Astrocyte of the cerebellum (primary cell): ENCODE measurements around the gene PPDPF.
A peak's percentile ranks its signal among the peaks of the same experiment; 100 is the strongest.

Source experiments
- DNase-seq: peaks from one replicate; pipeline ENCODE4 v3.0.0-alpha.2; 2011; ENCODE audit warnings: low read depth
- H3K4me3 ChIP-seq: 2 replicates; pipeline ENCODE4 v1.5.1; 2011; ENCODE audit warnings: mild to moderate bottlenecking, low read depth, low read length, moderate library complexity
- in situ Hi-C: cut with HindIII; loops from 2 replicates; pipeline ENCODE4 v1.10.0; 2017; ENCODE audit warnings: low sequenced_read_pairs
- TF ChIP-seq, protein P1 (sequence below): IDR thresholded peaks from 2 replicates; pipeline ENCODE4 v1.5.1; 2012; ENCODE audit warnings: low read length, low read depth, moderate library complexity, mild to moderate bottlenecking; ENCODE audit errors: missing control alignments

Gene PPDPF

GRCh38 chr20:63495741-63496595 lies 24.6 kb upstream of the PPDPF start:
- in situ Hi-C loops, result no loop called here
- no peak overlapping the region for H3K4me3 ChIP-seq
- no peak for DNase-seq

GRCh38 chr20:63496596-63497120 lies 23.9 kb upstream of the PPDPF start:
- in situ Hi-C loops, result no loop called here
- TF ChIP-seq, protein P1, sequence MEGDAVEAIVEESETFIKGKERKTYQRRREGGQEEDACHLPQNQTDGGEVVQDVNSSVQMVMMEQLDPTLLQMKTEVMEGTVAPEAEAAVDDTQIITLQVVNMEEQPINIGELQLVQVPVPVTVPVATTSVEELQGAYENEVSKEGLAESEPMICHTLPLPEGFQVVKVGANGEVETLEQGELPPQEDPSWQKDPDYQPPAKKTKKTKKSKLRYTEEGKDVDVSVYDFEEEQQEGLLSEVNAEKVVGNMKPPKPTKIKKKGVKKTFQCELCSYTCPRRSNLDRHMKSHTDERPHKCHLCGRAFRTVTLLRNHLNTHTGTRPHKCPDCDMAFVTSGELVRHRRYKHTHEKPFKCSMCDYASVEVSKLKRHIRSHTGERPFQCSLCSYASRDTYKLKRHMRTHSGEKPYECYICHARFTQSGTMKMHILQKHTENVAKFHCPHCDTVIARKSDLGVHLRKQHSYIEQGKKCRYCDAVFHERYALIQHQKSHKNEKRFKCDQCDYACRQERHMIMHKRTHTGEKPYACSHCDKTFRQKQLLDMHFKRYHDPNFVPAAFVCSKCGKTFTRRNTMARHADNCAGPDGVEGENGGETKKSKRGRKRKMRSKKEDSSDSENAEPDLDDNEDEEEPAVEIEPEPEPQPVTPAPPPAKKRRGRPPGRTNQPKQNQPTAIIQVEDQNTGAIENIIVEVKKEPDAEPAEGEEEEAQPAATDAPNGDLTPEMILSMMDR, result no peak
- no peak overlapping the region for H3K4me3 ChIP-seq
- DNase-seq, result no peak

More at GRCh38 chr20:63495741-63496595, 24.6 kb upstream of the PPDPF start:
- TF ChIP-seq, protein P1, result peak; percentile 92

DNA sequence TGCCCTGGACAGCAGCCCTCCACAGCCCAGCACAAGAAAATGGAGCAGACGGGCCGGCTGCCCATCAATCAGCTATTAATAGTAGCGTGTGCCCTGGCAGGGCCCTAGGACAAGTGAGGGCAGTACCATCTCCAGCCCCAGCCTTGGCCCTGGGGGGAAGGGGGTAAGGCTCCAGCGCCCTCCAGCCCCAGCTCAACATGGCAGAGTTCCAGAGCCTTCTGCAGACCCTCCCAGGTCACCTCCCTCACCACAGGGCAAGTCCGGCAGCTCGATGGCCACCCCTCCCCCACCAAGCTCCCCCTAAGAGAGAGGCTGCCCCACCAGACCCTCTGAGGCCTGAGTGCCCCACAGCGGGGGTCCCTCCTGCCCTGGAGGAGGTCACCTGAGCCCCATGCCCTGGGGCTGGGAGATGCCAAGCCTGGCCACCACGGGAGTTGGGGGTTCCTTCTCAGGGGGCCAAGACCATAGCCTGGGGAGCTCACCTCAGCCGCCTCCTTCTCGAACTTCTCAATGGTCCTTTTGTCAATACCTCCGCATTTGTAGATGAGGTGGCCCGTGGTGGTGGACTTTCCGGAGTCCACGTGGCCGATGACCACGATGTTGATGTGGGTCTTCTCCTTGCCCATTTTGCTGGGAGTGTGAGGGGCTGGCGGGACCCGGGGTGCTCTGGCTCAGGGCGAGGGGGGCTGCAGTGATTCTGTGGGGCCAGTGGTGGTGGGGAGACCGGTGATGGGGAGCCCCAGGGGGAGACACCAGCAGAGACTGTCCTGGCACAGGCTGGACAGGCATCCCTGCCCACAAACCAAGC lies 23.2 kb upstream of the PPDPF start:
- in situ Hi-C loops, result no loop called here
- TF ChIP-seq, protein P1, result no peak
- DNase-seq, result no peak
- no peak overlapping the region for H3K4me3 ChIP-seq

DNA sequence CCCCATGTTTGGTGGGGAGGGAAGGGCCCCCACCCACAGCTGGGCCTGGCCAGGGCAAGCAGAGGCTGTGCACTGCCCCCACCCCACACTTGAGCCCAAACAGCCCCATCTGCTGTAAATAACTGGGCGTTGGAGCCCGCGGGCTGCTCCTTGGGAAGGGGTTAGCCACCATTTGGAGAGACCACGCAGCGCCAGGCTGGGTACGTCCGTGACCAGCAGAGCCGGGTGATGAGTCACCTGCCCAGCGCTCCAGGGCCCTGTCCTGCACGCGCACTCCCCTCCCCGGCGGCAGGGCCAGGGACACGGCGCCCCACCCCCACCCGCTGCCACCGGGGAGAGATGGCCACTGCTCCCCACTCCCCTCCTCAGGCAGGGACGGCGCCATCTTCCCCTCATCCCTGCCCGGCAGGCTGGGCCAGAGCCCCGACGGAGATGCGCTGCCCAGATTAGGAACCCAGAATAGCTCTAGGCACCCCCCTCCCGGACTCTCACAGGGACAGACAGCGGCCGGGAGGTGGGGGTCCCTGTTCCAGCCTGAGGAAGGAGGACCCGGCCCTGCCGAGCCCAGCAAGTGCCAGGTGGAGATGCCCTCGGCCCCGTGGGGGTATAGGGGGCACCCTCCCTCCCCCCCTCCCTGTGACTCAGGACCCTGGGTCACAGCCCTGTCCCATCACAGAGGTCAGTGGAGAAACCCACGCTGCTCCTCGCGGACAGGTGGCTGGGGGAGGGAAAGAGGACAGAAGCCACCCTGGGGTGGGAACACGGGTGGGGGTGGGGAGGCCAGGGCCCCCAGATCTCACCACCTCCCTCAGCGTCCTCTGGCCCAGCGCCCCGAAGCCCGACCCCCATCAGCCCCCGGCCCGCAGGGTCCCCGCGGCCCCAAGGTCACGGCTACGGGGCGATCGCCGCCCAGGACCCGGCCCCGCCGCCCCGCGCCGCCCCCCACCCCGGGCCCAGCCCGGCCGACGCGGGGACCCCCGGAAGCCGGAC lies 22.3 kb upstream of the PPDPF start:
- TF ChIP-seq, protein P1, result no peak

DNA sequence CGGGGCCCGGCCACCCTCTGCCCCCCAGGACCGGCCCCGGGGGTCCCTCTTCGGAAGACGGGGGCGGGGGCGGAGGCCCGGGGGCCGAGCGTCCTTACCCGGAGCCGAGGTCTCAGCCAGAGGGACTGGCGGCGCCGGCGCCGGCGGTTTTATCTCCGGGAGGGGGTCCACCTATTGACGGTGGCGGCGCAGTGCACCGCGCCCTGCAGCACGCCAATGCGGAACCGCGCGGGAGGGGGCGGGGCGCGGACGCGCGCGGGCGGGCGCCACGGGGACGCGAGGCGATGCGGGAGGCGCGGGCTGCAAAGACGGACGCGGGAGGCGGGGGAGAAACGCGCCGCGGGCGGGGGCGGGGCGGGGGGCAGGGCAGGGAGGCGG lies 21.6 kb upstream of the PPDPF start, which contains the start of gene EEF1A2:
Gene EEF1A2, minus strand, starts transcription at position 124 of the 378 bp plus-strand sequence. CDS start 1,320 bp downstream, outside the sequence.
- TF ChIP-seq, protein P1, result no peak
- DNase-seq, result no peak

More for the DNA sequence above, 22.3 kb upstream of the PPDPF start:
- peak overlapping the region; percentile 18 for H3K4me3 ChIP-seq
- in situ Hi-C loops, result no loop called here
- no peak for DNase-seq

More for the DNA sequence above, 21.6 kb upstream of the PPDPF start, which contains the start of gene EEF1A2:
- in situ Hi-C loops, result no loop called here
- peak within 1 kb of the TSS; percentile 18 for H3K4me3 ChIP-seq
